NCI-H1048 (cell line): ENCODE results near the gene RASA1.

ENCODE experiments used
- DNase-seq: peaks from one replicate; lab custom pipeline; 2025; lab: John Stamatoyannopoulos, UW

RASA1 gene

DNA sequence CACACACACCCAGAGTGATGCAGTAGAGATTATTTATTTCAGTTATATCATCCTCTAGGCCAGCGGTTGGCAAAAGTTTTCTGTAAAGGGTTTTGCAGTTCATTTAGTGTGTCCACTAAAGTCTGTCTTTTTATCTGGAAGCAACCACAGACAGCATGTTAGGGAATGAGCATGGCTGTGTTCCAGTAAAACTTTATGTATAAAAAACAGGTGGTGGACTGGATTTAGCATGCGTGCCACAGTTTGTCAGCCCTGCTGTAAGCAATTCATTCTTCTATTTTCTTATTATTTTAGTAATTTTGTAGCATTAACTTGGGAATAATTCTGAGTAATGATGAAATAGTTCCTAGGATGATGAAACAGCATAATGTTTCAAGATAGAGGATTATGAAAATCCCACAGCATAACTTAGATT lies 93.4 kb downstream of the RASA1 start:
- DNase-seq = no peak

DNA sequence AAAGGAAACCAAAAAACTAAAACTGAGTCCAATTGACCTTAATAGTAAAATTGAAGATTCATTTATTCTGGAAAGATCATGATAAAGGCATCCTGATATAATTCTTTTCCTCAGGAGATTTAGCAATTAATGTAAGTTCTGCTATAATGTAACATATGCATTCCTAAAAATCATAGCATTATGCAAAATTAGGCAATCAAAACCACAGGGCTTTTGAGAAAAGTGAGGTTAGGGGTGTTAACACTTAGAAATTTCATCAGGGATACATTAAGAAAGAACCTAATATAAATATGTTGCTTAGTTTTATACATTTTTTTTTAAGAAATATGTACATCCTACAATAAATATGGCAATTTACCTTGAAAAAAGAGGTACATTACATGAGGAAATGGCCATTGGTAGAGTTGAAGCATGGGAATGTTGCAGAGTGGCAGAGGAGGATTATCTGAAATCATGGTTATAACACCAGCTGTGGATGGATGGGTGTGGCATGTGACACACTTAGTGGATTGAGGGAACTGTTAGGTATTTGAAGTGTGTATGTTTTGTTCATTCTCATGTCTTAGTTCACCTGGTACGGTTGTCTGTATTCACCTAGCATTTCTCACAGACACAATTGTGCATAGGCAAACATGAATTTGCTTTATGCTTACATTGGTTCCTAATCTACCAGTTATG lies 94.0 kb downstream of the RASA1 start:
- no peak for DNase-seq

DNA sequence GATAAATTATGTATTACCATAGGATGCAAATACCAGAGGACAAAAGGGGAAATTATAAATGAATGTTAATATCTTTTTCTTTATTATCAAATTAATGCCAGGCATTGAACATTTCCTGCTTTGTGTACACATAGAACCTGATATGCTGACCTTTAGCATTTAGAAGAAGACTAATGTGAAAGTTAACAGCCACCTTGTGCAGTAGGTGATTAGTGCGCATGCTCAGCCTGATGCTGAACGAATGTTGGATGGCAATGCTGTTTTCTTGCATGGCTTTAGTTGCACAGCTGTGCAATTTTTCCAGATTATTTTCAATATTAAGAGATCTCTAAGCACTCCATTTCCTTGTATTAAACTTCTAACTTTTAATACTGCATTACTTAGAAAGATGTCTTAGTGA lies 99.6 kb downstream of the RASA1 start:
- no peak for DNase-seq

DNA sequence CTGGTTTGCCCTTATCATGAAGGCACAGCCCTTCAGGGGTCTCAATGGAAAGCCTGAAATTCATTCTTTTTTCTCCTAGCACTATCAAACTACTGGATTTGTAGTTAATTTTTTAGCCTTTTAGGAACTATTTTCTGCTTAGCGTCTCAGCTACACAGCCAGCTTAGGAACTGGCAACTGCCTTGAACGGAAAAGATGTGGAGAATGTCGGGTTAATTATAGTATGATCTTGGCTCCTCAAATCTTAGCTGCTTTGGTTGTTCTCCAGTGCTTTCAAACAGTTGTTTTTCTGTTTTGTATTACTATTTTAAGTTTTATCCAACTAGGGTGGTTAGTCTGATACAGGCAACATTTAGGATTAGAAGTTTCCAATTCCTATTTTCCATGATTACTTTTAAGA lies 100.9 kb downstream of the RASA1 start:
- no peak for DNase-seq

- DNase-seq = no peak
Observed at GRCh38 chr5:87369431-87369830, 101.7 kb downstream of the RASA1 start.

DNA sequence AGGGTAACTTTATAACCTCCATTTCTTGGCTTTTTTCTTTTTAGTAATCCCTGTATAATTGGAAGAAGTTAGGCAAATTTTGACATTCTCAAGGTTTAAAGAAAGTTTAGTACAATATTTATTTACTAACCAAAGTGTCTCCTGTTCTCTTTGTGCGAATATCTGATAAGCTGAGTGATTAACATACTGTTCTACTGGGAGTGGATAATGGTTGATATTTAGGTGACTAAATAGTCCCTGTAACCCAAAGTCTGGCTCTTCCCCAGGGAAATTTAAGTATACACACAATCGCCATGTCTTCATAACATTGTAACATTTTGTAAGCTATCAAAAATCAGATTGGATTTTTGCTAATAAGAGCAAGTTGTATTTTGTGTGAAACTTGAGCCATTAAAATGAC lies 105.0 kb downstream of the RASA1 start:
- no peak for DNase-seq

DNA sequence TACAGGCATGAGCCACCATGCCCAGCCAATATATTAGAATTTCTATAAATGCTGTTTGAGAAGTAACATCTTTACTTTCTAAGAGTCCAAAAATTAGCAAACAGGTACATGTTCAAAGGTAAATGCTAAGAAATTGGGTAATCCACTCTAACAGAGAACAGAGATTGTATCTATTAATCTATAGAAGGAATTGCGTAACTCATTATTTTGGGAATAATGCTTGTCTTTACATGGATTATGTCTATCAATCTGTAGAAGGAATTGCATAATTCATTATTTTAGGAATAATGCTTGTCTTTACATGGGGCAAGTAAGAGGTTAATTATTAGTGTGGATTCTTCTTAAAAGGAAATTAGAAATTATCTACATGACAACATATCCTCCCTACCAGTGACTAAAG lies 114.5 kb downstream of the RASA1 start:
- no peak for DNase-seq

GRCh38 chr5:87383216-87383615 lies 115.5 kb downstream of the RASA1 start:
- no peak for DNase-seq

DNA sequence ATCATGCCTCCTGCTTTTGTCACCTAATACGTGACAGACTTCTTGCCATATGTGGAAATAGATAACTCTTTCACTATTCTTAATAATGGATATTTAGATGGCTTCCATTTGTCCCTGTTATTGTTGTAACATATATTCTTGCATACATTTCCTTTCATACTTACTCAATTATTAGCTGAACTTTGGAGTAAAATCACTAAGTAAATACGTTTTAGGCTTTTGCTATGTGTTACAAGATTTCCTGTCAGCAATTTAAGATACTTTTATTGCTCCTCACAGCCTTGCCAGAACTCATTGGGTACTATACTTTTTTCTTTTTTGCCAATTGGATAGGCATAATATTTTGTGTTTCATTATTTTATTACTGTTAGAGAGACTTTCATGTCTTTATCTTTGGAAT lies 118.1 kb downstream of the RASA1 start:
- no peak for DNase-seq

DNA sequence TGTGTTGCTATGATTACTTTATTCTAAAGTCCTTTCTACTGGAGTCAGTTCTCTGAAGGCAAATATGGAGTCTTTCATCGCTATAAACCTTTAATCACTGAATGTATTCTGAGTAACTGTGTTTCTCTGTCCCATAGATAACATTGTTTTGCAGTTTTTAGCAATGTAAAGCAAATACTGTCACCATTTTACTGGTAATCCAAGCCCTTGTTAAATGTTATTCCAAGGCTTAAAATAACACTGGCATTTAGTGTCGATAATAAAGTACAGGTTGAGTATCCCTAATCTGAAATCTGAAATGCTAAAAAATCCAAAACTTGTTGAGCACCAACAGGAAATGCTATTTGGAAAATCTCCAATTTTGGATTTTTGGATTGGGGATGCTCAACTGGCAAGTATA lies 120.4 kb downstream of the RASA1 start:
- DNase-seq = no peak

- DNase-seq = no peak
Observed at GRCh38 chr5:87389296-87390034, 121.8 kb downstream of the RASA1 start.

DNA sequence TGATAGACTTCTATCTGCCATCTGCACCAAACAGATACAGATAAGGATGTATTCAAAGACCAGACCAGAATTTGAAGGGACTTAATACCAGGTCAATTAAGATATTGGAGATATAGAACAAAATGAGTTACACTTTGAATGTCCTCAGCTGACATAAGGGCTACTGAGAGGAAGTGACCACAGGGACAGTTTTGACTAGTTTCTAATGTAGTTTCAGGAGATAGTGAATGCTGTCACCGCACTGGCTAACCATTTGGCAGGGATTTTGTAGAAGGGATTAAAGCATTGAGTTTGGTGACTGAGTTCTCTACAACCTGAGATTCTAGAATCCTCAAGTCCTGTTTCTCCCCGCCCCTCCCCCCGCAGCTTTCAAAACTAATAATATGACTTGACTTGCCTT lies 122.4 kb downstream of the RASA1 start:
- DNase-seq = no peak

GRCh38 chr5:87390576-87391199 lies 123.0 kb downstream of the RASA1 start:
- no peak for DNase-seq

GRCh38 chr5:87392170-87392569 lies 124.5 kb downstream of the RASA1 start:
- DNase-seq = no peak

- no peak for DNase-seq
Observed at GRCh38 chr5:87392801-87393200, 125.1 kb downstream of the RASA1 start.

GRCh38 chr5:87393331-87393730 lies 125.6 kb downstream of the RASA1 start:
- DNase-seq = no peak

- no peak for DNase-seq
Observed at GRCh38 chr5:87394411-87395165, 126.9 kb downstream of the RASA1 start.

DNA sequence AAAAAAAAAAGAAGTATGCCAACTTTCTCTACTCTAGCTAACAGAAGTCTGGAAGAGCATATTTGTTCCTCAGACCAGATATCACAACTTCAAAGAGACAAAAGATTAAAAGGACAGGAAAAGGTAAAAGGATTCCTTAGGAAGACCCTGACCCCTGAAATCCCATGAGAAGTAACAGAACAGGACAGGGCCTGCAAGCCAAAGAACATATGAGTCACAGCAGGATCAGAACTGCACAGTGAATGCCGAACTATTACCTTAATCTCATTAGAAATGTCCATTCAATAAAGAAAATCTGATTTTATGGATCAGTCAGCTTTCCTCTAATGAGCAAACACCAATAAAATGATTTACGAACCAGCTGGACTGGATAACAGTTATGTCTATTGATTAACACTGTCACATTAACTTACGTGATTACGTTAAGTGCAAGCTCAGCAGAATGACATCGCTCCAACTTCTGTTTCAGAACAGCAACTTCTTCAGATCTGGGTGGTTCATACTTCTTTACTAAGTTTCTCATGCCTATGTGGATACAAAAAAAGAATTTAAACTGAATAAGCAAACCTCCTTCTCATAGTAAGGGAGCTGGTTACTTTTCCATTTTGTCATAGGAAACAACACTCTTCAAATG lies 131.4 kb downstream of the RASA1 start:
- DNase-seq = no peak

- no peak for DNase-seq
Observed at GRCh38 chr5:87399720-87400119, 132.0 kb downstream of the RASA1 start.

- DNase-seq = no peak
Observed at GRCh38 chr5:87400305-87400899, 132.7 kb downstream of the RASA1 start.

DNA sequence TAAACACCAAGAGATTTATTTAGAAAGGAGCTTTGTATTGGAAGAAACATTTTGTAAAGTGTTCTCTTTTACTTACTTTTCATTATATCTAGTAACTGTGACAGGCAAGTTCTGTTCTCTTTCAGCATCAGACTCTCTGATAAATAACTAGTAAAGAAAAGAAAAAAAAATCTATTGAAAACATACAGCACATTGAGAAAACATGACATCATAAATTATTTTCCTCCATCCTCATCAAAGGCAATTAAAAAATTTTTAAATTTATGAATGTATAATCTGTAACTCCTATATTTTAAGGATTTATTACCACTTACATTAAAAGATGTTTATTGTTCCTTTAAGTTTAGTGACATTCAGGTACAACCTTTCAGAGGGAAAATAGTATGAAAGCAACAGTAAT lies 133.9 kb downstream of the RASA1 start:
- no peak for DNase-seq

GRCh38 chr5:87403409-87403808 lies 135.7 kb downstream of the RASA1 start:
- DNase-seq = no peak
